NT2/D1 (cell line): Measurements from ENCODE around the gene GRK4.

Source experiments
- SUZ12 ChIP-seq: IDR thresholded peaks from 2 replicates; pipeline ENCODE4 v1.6.1; 2011; ENCODE audit not compliant: insufficient read length, insufficient read depth; ENCODE audit errors: extremely low read depth
- YY1 ChIP-seq: IDR thresholded peaks from 2 replicates; pipeline ENCODE4 v1.6.1; 2011; ENCODE audit not compliant: insufficient read length, insufficient read depth

- TF ChIP-seq YY1 (no peak), SUZ12 (no peak)
These were observed 62.5 kb downstream of the GRK4 start for GRCh38 chr4:3025881-3026280.
